T-helper 2 cell (primary cell): ENCODE data around the gene NFYC.
A peak's percentile ranks its signal among the peaks of the same experiment; 100 is the strongest.

Source experiments
- DNase-seq, 5 experiments: peaks; one replicate each; pipeline versions ENCODE4 v3.0.0 to v3.0.0-alpha.2; 2012 to 2022
- total RNA-seq, 2 donors: gene quantifications; one replicate each; lab custom pipeline; 2026; lab: John Stamatoyannopoulos, UW

The NFYC gene
- 27.7 to 34.8 reads per million in 2 donors for total RNA-seq

DNA sequence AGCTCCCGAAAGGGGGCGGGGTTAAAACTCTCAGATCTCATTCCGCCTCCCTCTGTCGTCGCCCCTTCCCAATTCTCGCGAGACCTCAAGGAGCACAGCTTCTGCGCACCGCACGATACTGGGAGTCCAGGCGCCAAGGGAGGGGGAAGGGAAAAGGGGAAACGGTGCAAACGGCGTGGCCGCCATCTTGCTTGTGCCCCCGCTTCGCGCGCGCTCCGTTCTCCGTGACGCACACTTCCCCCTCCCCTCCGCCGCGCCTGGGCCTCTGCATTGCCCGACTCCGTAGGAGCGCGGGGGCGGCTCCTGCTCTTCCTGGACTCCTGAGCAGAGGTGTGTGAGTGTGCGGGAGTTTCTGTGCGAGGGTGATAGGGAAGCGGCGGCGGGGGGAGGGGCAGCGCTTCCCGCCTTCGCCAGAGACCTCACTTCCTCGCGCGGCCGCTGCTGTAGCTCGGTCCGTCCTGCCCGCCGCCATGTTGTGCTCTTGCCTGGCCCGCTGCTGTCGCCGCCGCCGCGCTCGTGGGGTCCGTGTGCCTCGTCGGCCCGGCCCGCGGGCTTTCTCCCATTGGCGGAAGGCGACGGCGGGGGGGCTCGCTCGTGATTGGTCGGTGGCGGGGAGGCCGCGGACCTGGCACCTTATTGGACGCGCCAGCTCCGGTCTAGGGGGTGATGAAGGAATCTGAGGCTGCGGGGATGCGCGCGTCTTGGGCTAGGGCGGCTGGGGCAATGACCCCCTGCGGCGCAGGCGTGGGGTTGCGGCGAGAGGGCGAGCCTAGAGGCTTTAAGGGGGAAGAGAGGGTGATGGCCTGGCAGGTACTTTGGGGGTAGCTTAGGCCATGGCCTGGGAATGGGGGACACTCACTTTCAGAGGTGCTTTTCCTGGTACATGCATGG lies at the start of gene NFYC:
TSS of gene NFYC (plus strand) at position 167 of the 891 bp plus-strand sequence. CDS start 47,140 bp downstream, outside the sequence.
- peak; percentile 80 to 99 (median 93) for DNase-seq

DNA sequence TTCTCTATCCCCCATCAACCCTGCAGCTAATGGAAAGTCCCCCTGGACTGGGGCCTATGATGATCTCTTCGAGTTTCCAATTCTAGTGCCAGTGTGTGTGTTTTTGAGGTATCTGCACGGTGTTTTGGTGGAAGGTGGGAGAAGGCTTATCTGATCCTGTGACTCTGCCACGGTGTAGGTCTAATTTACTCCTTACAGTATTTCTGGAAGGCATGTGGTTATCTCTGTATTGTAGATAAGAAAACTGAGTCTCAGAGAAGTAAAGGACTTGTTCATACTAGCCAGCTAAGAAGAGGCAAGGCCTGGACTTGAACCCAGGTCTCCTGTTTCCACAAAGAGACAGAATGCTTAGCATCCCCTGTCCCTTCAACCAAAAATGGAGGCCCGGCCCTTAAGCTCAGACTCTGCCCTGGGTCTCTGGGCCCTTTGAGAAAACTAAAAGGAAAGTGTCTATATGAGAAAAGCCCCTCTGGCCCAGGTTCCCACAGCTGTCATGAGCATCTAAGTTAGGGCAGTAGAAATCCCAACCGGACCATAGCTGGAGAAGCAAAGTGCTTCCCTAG lies 46.3 kb upstream of the NFYC start:
- no peak for DNase-seq

DNA sequence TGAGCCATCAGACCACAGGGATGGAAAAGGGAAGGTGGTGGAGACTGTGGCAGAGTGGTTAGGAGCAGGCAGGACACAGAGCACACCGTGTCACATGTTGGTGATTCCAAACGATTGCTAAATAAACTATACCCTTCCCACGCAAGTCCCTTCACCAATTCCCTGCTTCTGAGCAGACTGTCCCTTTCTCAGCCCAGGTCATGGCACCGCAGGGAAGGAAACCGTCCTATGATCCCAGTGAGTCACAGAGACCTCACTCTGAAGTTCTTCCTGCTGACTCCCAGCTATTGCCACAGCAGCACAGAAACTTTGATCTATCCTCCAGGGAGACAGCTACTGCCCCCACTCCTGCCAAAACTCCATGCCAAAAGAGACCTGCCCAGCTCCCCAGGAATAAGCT lies 45.2 kb upstream of the NFYC start:
- DNase-seq = no peak

DNA sequence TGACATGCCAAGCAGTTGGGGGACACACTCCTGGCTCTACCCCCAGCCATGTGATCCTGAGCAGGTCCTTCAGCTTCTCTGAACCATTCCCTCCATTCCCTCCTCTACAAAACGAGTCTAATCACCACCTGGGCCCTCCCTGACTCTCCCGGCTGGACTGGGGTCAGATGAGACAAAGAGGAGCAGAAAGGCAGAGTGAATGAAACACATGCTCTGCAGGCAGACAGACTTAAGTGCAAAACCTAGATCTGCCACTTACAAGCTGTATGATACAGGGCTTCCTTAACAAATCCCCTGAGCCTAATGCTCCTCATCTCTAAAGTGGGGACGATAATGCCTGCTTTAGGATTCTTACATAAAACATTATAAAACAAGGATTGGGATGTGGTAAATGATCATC lies 43.3 kb upstream of the NFYC start:
- DNase-seq = no peak

DNA sequence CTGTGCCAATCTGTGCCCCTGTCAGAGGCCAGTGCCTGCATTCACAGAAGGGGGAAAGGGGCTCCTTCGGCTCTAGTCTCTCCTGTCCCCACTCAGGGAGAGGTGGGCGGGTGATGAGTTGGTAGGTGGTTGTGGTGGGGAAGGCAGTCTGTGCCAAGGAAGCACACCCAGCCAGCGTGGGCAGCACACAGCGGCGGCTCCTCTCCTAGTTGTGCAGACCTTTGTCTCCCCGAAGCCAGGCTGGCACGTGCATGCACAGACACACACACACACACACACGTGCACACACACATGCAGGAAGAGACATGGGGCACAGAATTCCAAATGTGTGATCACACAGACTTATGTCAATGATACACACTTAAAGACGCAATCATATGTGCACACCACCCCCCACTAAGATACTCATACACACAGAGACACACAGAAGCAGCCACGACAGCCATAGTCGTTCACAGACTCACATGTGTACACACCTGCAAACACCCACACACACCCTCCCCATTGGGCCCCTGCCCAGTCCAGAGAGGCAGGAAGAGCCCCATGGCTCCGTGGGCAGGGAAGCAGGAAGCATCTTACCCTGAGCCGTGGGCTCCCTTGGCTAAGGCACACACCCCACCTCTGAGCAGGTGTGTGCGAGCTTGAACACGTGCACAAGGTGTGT lies 42.4 kb upstream of the NFYC start:
- DNase-seq = no peak

DNA sequence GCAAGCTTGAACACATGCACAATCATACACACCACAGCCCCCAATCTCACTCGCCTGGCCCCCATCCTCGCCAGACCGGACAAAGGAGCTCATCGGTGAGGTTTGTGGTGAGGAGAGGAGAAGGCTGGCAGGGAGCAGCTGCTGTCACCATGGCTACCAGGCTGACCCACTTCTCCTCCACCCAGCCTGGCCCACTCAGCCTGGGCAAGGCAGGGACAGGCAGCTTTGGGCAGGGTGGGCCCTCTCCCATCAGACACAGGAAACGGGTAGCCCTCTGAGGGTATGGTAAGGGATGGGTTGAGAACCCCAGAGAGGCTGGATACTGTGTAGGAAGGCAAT lies 41.9 kb upstream of the NFYC start:
- no peak for DNase-seq

DNA sequence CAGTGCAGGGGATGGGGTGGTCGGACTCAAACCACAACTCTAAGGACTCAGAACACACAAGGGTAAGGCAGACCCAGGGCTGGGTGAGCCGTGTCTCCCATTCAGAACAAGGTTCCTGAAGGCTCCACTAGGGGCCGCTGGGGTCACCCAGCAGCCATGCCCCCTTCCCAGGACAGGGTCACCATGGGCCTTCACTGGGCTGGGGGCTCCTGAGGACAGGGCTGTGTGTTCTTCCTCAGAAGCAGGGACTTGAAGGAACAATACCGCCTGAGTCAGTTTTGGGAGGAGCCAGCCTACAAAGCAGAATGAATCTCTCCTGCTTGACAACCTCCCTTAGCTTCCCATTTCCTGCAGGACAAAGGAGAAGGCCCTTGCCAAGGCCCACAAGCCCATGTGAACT lies 41.4 kb upstream of the NFYC start:
- DNase-seq = no peak

DNA sequence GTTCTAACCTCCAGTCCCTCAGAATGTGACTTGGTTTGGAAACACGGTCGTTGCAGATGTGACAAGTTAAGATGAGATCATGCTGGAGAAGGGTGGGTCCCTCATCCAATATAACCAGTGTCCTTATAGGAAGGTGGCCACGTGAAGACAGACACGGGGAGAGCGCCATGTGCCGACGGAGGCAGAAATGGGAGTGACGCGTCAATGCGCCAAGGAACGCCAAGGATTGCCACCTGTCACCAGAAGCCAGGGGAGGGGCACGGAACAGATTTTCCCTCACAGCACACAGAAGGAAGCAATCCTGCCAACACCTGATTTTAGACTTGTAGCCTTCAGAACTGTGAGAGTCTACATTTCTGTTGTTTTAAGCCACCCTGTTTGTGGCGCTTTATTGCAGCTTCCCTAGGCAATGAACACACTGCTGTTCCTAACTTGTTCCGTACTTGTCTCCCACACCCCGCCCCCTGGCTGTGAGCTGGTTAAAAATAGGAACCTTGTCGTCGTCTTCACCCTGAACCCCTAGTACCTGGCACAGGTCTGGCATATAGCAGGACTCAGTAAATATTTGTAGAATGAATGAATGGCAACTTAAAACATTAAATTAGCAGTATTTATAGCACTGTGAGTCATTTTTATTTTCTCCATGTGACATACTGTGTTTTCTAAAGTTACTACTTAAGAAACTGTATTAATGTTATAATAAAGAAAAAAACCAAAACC lies 40.2 kb upstream of the NFYC start:
- no peak for DNase-seq

DNA sequence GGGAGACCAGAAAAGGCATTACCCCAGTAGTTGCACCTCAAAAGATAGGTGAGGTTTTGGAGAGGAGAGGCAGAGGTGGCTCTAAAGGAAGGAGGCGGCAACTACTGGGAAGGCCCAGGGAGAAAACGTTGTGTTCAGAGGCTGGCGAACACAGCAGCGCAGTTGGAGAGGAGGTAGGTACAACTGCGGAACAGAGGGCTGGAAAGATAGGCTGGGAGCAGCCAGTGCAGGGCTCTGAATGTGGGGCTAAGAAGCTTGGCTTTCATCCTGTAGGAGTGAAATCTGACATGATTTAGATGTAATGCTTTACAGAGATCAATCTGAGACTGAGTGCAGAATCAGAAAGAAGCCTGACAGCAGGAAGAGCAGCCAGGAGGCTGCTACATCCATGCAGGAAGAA lies 39.0 kb upstream of the NFYC start:
- no peak for DNase-seq

DNA sequence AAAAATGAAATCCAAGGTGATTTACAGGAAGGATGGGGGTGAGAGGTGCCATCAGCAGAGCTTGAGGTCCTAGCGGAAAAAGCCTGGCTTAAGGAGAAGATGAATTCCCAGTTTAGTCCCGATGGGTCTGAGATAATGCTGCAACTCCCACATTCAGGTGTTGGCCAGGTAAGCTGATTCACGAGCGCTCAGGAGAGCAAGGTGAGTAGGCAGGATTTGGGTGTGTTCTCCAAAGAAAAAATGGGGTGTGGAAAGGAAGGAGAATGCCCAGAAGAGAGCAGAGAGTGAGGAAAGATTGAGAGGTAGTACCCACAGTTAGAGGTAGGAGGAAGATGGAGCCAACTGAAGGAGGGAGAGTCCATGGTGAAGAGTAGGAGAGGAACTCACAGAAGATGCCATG lies 38.5 kb upstream of the NFYC start:
- no peak for DNase-seq

DNA sequence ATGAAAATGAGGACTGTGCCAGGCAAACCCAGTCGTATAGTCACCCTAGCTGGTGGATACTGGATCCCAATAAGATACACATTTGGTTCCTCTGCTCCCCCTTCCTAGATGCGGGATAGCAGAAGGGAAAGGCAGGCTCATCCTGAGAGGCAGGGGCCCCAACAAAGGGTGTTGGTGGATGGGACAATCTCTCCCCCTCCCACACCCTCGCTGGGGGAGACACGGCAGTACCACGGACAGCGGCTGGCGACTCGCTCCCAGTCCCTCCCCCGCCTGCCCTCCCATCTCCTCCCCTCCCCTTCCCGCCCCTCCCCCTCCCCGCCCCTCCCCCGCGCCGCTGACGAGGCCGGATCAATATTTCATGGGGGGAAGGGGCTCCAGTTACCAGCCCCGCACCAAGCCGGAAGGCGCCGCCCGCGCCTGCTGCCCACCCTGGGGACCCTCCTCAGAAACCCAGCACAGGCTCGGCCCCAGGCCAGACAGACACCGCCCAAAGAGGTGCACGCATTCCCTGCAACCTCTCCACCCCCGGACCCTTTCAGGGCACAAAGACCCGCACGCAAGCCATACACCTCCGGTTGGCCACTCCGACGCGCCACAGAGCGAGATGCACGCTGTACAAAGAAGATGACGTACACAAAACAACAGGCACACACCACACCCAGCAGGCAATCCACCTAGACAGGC lies 37.5 kb upstream of the NFYC start:
- no peak for DNase-seq

DNA sequence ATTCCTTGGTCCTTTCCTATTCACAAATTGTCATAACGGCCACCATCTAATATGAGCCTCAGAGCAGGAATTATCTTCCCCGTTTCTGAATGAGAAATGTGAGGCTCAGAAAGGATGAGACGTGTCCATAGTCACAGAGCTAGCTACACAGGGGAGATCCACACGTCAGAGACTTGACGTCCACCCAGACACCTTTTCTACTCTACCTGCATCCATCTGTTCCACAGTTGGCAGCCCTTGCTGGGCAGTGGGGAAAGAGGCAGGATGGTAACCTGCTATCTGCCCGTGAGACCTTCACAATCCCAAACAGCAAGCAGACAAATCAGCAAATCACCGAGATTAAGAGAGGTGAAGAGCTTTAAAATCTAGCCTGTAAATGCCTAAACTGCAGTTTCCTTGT lies 34.5 kb upstream of the NFYC start:
- no peak for DNase-seq

DNA sequence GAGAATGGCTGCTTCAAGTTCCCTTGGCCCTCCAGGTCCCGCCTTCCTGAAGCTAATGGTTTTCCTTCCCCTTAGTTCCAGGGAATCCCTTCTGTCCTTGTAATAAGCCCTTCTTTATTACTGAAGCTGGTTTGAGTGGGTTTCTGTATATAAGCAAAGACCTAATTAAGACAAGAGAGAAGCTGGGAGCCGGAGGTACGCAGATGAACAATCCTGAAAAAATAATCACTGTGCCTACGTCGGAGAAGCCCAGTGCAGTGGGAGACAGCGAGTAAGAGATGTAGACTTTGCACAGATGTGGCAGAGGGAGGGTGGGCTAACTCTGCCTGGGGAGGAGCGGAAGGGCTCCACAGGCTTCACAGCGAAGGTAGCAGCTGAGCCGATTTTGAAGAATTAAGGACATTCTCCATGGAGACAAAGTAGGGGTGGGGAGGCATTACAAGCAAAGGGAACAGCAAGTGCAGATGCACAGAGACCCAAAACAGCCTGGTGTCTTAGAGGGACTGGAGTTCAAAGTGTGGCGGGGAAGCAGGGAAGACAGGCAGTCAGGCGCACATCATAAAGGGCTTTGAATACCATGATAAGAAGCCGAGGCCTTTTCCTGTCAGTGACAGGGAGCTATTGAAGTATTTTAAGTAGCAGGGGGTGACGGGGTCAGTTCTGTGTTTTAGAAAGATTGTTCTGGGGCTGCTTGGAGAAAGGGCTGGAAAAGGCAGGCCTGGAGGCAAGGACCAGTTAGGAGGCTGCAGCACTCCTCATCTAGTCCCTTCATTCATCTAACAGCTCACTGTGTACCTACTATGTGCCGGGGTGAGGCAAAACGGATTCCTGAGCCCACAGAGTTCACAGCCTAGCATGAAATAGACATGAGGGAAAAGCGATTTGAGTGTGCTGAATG lies 32.5 kb upstream of the NFYC start:
- DNase-seq = no peak

DNA sequence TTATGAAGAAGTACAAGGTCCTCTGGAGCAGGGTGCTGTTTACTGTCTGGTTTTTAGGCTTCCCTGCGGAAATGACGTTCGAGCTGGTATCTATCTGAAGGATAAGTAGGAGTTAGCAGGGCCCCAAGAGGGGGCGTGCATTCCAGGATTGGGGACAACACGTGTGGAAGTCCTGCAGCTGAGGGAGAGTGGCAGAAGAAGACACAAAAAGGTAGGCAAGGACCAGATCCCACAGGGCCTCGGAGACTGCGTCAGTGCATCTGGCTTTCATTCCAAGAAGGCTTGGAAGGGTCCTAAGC lies 31.9 kb upstream of the NFYC start:
- no peak for DNase-seq

DNA sequence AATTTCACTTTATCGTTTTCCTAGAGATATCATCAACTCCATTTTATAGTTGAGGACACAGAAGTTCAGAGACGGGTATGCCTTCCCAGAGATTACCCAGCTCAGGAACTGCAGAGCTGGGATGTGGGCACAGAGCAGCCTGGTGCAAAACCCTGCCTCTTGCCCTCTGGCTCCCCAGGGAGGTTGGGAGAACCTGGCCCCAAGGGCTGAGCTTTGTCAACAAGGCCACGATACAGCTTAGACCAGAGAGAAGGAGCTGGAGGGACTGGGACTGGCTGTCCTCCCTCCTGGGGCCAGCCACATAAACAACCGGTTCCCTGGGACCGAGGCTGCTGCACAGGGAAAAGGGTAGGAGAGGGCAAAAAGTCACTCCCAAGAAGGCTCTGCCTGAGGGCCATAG lies 29.8 kb upstream of the NFYC start:
- no peak for DNase-seq

DNA sequence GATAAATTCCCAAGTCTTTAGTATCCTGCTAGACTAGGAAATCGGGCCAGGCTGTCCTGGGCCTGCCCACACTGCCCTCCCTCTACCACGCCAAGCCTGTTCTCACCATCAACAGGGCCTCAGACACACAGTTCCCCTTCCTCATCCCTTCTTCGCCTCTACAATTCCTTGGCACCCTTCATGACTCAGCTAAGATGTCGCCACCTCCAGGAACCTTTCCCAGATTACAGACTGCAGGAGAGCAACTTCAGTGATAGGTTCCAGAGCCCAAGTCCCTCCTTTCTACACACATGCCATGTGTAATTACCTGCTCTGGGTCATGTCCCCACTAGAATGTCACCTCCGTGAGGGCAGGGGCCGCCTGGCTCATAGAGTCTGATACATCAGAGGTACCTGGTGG lies 29.4 kb upstream of the NFYC start:
- DNase-seq = no peak

DNA sequence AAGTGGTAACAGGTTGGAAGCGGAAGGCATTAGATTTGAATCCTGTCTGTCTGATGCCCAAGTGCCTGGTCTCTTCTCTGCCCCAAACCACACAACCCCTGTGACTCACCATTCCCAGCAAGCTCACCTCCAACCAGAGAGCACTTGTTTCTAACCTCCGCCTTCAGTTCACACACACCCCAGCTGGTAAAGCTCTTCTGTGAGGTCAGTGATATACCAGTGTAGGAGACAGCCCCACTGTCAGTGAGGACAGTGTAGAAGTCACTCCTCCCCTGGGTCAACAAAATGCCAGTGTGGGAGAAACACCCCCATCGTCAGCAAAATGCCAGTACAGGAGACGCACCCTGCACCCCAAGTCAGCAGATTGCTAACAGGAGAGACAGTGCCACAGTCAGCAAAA lies 28.6 kb upstream of the NFYC start:
- no peak for DNase-seq

DNA sequence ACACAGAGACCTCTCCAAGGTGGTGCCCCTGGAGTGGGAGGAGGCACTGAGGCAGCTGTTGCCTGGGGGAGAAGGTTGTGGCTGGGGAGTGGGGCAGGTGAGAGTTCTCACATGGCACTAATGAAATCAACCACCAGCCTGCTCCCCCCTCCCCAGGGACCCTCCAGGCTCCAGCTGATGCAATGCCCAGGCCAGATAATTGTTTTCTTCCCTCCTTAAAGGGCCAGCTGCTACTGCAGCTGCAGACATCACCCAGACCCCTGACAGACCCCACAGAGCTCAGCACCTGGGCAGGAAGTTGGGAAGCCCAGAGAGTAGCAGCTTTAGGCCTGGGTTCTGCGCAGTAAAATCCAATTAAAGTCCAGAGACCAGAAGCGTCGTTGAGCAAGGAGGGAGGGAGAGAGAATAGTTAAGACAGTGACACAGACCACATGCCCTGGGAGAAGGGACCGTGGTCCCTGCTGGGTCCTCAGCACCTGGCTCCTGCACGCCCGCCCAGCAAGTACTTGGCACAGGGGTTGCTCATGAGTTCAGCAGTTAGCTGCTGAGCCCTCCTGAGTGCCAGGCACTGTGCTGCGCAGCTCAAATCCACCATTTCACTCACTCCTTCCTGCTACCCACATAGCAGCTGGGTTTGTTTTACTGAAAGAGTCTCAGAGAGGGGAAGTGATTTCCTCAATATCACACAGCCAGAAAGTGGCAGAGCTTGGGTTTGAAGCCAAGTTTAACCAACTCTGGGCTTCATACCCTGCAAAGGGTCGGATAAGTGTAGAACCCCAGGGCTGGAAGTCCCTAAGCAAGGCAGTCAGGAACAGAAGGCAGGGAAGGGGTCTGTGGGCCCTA lies 28.0 kb upstream of the NFYC start:
- no peak for DNase-seq

DNA sequence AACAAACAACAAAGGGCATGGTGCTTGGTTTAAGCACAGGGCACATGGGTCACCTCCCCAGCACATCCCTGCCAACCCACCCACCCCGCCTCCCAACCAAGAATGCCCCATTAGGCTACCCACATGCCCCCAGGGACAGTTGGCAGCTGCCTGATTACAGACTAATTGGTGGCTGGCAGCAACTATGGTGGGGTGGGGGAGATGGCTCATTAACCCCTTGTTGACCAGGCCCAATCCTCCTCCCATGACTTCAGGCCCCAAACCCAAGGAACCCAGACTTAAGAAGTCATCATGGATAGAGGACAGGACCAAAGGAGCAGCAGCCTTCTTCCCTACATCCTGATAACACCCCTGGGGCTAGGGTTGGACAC lies 27.4 kb upstream of the NFYC start:
- no peak for DNase-seq

DNA sequence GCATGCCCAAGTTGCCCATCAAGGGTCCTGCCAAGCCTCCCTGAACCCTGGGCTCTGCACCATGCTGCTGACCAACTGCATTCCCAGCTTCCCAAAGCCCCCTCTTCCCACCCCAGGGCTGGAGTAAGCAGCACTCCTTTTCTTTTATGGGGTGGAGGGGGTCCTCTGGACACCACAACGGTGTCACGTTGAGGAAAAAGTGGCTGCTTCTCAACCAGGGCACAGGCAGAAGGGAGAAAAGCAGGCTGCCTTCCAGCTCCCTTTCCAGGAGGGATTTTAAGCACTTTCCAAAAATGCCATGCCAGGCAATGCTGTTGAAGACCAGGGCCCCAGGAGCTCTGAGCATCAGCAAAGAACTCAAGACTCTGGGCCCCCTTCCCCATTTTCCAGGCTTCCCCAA lies 26.7 kb upstream of the NFYC start:
- DNase-seq = no peak
